GDM1 (cell line): ENCODE results near the gene NOP9.

ENCODE experiments used
- DNase-seq: peaks from one replicate; lab custom pipeline; 2025; lab: John Stamatoyannopoulos, UW

NOP9 gene

DNA sequence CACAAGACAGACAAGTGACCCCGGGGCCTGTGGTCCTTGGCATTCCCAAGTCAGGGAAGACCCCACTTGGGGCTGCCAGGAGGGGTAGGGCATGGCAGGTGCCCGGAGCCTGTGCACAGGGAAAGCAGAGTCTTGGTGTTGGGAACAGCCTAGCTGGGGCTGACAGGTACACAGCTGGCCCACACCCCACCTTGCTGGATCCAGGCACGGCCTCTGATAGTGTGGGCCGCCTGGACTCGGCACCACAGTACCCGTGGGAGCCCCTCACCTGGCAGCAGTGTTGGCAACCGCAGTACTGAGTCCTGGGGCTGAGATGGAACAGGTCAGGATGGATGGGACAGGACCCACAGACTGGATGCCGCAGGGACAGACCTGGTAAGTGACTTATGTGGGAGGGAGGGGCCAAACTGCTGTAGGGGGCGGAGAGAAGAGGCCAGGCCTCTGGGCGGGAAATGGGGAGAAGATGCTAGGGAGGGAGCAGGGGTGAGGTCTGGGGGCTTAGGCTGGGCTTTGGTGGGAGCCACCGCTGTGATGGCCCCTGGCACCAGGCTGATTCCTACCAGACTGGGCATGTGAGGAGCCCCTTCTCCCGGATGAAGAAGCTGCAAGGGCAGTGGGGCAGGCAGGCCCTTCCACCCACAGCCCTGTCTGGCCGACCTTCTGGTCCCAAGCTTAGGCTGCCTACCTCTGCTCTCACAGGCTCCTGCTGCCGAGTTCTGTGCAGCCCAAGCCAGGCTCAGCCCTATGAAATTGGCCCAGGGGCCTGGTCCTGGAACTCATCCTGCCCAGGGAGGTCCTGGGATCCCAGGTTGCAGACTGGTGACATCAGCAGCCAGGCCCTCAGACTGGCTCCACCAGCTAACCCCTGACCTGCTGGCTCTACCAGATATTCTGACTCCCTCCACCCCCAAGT lies 36.6 kb upstream of the NOP9 start, which contains the start of gene TGM1:
Gene TGM1, minus strand, starts transcription at position 357 of the 913 bp plus-strand sequence. CDS start 825 bp downstream, outside the sequence.
- DNase-seq, result no peak

DNA sequence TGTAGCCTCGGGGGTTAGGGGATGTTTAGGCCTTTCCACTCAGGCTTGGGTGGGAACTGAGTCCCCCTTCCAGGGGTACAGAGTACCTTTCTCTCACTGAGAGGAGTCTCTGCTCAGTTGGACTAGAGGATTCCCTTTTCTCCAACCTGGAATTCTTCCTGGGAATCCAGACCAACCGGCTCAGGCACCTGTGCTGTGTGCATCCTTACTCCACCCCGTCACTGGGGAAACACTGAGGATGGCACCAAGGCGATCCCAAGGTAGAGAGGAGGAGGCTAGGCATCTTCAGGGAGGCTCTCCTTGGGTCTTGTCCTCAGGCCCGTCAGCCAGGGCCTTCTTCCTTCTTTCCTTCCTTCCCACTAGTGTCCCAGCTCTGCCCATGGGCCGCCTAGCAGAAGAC lies 35.8 kb upstream of the NOP9 start:
- no peak for DNase-seq

DNA sequence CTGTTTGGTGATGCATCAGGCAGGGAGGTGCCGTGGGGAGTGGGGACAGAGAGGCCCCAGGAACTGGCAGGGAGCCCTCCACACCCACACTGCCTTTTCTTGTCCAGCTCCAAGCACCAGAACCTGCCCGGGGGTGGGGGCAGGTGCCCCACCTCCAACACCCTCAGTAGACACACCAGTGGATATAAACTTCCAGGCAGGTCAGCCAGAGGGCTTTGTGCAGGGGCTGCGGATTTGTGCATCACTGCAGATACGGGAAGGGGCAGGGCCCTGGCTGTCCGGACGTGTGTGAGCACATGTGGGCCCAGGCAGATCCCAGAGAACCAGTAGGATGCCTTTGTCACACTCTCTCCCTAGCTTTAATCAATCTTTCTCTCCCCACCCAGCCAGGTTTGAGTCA lies 35.4 kb upstream of the NOP9 start:
- no peak for DNase-seq

DNA sequence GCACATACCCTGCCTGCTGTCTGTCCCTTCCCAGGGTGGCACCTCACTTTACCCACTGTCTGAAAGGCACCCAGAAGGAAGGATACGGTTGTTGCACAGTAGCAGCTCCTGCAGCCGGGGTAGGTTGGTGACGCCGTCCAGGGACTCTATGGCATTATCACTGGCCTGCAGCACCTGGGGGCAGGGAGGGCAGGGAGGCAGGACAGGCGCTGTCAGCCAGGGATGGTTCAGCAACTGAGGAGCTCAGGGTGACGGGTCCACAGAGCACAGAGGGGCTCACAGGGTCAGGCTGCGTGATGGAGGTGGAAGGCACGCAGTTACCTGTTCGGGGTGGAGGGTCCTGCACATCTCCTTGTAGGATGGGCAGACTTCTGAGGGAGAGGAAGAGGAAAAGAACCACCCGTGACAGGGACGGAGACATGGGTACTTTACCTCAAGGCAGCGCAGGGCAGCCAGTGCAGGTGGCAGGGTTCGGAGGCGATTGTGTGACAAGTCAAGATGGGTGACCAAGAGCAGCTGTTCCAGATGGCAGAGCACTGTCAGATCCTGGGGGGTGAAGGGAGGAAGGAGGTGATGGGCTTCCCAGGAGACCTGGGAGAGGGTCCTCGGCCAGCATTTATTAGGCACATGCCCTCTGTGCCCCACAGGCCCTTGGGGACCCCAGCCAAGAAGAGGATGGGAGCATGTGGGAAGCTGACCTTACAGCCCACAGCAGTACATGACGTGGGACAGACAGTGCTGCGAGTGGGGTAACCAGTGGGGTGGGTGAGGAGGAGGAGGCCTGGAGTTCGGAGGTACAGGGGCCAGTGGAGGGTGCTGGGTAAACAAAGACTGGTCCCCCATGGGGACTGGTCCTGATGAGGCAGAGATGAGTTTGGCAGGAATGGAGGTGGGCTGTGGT lies 33.1 kb upstream of the NOP9 start:
- no peak for DNase-seq

DNA sequence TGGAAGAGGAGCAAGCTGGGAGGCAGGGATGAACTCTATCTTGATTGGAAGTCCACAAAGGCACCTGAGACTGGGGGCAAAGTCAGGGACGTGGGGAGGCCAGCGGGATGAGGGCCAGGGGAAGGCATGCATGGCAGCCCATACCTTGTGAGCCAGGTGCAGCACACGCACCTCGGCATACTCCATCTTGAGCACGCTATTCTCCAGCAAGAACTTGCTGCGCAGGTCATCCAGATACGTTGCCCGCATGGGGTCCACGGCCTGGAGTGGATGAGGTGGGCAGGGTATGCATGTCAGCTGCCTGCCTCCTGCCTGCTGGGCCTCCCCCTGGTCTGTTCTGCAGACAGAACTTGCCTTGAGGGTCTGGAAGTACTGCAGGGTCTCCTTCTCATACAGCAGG lies 32.1 kb upstream of the NOP9 start:
- DNase-seq, result no peak

DNA sequence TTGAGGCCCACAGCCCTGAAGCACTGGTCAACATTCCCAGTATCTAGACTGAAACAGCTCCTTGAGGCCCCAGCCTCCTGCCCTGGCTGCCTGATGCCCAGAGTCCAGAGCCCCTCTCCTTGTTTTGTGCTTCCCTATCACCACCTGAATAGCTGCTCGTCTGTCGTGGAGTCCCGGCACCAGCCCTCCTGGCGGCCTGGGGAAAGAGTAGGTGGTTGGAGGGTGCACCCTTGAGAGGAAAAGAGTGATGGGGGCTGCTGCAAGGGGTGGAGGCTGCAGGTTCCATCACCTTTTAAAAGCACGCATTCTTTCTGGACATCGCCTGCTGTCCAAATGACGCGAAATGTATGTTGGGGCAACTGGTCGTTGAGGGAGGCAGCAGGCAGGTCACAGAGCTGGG lies 31.4 kb upstream of the NOP9 start:
- no peak for DNase-seq

DNA sequence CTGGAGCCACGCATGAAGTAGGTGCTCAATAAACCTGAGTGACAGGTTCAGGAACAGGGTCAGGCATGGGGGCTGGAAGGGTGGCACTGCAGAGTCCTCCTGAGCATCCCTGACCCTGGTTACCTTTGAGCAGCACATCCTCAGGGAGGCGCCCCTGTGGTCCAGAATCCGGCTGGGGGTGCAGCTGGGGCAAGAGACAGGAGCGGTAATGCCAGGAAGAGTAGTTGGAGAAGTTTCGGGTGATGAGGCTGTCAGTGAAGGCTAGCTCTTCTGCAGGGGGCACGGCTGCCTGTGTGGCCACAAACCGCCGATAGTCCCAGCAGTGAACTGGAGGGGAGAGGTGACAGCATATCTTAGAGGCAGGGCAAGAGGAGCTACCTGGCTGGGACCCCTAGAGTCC lies 30.3 kb upstream of the NOP9 start:
- no peak for DNase-seq

DNA sequence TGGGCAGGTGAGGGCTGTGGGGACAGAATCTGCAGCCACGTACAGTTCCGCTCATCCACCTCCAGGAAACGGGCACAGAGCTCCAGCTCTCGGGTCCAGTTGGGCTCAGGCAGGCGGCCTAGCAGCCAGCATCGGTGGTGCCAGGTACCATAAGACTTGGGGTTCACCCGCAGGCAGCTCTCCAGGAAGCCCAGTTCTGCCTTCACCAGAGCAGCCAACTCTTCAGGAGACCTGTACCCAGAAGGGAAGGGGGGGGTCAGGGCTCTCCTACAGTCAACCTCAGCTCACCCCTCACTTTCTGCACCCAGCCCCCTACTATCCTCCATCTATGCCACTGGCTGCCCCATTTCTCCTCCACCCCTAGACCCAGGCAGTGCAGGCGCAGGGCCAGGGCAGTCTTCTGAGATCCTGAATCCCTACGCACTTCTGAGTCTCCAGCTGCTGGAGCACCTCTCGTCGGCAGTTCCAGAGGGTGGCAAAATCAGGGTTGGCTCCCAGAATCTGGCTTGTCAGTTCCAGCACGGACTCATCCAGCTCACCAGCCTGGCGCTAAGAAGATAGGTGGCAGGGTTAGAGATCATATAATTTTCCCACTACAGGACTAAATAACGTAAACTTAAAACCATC lies 29.6 kb upstream of the NOP9 start:
- no peak for DNase-seq

DNA sequence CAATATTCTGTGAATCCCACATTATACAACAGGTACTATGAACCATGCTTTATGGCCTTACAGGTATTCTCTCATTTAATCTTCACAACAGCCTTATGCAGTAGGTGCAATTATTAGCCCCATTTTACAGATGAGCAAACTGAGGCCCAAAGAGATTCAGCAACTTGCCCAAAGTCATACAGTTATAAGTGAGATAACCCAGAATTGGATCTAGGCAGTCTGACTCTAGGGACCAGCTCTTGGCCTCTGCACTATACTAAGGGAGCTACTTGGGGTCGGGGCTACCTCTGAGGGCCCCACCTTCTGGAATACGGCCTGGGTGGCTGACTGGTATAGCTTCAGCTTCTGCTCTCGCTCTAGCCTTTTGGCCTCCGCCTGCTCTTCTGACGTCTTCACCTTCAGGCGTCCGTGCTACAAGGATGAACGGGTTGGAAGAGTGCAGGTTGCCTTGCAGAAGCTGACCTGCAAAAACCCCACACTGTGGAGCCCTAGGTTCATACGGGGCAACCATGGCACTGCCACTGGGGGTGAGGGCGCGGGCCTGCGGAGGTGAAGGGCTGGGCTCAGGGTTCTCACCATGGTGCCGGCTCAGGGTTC lies 29.0 kb upstream of the NOP9 start:
- DNase-seq, result no peak

DNA sequence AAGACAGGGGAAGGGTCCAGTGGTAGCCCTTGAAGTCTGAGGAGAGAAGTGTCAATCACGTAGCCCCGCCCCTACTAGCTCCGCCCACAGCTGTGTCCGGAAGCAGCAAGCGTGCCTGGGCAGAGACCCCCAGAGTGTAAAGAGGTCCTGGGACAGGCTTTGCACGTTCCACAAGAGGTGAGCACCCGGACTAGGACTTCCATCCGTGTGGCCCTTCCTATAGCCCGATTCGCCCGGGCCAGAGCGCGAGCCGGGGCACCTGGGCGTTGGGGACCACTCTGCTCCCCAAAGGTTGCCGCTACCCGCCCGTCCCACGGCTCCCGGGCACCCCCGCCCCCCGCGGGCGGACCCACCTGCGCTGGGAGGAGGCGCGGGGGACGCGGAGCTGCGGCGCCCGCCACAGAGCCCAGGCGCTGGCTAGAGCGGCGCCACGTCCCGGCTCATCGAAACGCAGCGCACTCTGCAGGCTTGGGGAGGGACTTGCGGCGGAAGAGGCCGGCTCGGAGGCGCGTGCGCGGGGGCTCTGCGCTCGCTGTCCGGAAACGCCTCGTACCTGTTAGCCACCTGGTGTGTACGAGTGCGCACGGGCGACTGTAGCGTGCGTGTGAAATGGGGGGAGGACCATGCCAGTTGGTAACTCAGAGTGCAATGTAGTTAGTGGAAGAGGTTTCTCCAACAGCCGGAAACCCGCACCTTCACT lies 28.4 kb upstream of the NOP9 start, which contains the start of gene RABGGTA:
Gene RABGGTA, minus strand, starts transcription at position 464 of the 700 bp plus-strand sequence. CDS start 482 bp downstream, outside the sequence.
- DNase-seq, result peak; percentile 81

DNA sequence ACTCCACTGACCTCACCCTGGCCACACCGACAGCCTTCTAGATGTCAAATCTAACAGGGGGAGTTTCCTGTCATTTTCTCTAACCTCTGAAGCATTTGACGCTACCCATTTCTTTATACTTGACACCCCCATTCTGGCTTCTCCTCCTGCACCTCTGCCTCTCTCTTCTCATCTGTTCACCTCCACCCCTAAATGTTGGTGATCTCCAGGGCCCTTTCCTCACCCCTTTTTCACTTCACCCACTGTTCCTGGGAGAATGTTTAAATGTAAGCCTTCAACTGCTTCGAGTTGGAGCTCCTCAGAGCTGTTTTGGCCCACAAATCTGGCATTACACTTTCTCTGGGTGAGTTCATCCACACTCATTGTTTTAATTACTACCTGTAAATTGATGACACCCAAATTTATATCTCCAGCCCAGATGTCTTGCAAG lies 27.8 kb upstream of the NOP9 start:
- no peak for DNase-seq

DNA sequence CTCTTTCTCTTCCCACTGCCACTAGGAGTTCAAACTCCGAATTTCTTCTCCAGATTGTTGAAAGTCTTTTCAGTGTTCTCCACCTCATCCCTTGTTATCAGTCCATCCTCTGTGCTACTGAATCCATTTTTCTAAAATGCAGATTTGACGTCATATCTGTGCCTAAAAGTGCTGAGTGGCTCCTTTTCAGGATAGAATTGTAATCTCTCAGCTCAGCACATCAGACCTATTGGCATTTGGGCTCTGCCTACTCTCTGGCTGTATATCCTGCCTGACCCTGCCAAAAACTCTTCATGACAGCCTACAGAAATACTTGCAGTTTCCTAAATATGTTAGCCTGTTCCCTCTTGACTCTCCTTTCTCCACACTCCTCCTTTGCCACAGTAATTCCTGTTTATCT lies 27.2 kb upstream of the NOP9 start:
- DNase-seq, result no peak

DNA sequence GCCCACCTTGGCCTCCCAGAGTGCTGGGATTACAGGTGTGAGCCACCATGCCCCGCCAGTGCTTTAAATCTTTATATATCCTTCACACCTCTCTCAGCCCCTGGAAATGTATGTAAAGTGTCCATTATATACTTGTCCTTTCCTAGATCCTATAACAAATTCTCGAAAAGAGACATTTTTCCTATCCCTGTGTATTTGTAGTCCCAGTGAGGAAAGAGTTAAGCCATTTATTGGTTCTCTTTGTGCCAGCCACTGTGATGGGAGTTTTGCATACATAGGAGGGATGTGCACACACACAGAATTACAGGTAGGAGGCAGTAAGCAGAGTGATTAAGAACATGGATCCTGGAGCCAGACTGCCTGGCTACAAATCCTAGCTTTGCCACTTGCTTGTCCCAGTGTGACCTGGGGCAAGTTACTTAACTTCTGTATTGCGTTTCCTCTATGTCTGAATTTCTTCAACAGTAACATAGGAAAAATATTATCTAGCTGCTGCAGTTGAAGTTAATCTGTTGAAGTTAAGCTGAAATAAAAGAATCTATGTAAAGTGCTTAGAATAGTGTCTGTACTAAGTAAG lies 26.1 kb upstream of the NOP9 start:
- no peak for DNase-seq

DNA sequence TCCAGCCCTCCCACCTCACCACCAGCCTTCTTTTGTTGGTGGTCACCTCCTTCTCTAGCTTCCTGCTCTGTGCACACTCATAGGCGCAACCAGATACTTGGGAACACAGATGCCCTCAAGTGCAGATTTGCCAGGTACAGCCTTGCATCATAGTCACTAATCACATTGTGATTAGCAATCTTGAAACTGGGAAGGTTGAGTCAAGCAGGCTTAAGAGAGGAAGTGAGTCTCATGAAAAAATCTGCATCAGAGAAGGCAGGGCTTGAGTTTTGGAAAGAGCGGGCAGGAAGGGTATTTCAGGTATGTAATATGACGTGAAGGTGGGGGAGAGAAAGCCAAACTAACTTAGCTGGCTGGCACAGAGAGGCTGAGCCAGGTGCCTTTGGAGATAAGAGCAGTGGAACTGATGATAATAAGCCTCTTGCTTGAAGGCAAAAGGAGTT lies 25.5 kb upstream of the NOP9 start:
- no peak for DNase-seq

DNA sequence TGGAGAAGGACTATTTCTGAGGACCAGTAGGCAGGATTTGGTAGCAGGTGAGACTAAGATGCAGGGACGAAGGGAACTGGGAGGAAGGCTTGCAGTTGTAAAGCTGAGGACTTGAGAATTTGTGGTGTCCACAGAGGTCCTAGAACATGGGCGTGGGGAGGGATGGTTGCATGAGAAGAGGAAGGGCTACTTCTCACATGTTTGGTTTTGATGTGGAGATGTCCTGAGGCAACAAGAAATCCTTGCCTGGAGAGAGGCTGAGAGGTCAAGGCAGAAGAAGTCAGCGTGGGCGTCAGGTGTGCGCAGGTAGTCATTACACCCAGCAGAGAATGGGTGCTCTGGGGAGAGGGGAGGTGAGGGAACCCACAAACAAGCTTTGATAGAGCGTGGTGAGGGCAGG lies 22.6 kb upstream of the NOP9 start:
- no peak for DNase-seq

DNA sequence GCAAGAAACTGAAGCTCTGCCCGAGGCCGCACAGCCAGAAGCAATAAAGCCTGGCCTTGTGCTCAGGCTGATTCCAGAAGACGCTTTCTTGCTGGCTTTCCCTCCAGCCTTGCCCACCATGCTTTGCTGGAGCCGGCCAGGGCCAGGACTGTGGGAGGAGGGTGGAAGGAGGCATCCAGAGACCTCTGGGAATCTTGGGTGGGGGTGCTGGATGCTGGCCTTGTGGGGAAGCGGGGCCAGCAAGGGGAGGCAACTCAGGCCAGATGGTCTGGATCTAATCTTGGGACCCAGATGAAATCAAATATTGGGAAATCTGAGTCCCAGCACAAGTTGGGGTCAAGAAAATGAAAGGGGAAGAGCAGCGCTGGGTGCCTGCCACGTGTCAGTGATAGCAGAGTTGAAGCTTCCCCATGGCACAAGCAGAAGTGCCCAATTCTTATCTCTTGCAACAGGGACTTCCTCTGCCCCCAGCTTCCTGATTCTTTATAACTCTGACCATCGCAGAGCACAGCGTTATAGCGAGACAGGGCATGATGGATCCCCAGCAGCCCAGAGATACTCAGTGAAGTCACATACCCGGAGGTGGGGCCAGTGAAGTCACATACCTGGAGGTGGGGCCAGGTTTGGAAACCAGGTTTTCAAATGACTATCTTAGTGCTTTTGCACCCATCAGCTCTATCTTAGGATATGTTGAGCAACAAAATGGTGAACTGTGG lies 21.9 kb upstream of the NOP9 start:
- peak; percentile 79 for DNase-seq

DNA sequence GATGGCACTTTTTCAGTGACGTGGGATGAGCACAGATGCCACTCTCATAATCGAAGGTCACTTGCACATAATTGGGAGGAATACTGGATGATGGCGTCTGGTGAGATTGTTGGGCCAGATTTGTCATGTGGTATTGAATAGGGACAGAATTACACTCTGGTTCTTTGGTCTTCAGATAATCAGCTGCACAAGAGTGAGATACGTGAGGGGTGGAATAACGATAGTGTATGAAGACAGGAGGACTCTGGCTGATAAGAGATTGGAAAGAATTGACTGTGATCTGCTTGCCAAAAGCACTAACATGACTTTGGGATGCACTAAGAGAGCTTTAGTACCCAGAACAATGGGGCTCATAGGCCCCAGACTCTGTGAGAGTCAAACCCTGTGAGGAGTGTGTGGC lies 21.2 kb upstream of the NOP9 start:
- DNase-seq, result no peak

DNA sequence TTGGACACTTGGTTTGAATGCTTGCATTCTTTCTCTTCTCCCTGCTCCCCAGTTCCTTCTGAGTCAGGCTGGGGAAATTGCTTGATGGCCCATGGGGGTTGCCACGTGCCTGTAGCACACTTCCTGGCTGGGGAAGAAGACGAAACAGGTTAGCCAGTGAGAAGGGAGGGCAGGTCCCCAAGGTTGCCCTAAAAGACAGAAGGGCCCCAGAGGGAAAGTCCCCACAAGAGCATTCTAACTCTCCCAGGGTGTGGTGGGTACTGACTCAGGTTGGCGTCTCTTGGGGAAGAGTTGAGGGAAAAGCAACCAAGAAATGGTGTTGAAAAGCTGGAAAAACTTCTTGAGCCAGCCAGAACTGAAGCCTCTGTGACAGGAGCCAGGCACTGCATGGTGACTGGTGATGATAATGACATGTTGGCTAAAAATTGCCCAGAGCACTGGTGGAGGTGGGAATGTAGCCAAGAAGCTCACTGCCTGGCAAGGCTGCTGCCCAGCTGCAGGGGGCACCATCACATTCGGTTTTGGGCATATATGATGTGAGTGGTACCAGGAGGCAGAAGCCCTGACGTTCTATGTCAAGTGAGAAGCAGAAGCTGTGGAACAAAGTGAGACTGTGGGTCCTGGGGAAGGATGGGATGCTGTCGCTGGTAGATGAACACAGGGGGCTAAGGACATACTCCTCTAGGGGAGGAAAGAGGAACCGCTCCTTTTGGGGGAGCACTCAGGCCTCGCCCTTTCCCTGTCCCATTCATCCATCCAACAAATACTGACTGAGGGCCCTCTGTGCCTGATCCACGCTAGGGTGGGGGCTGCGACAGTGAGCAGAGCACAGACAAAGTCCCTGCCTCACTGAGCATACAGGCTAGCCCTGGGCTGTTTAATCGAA lies 20.1 kb upstream of the NOP9 start:
- DNase-seq, result peak; percentile 41
